Colonic mucosa (tissue), 4 donors: ENCODE measurements around the gene VARS1. TPM values are rescaled to one million over a fixed set of nuclear protein-coding genes. Genes with fewer than 3 reads are reported as not detected.
A peak's percentile ranks its signal among the peaks of the same experiment; 100 is the strongest.

Source experiments
- DNase-seq: peaks from one replicate; pipeline ENCODE4 v3.0.0-alpha.2; 2020
- H3K27ac ChIP-seq: fragments of 200-600 bp; one replicate; pipeline ENCODE4 v1.8.0; 2021
- H3K27me3 ChIP-seq: fragments of 200-600 bp; one replicate; pipeline ENCODE4 v1.8.0; 2021
- H3K36me3 ChIP-seq: fragments of 200-600 bp; one replicate; pipeline ENCODE4 v1.8.0; 2021
- H3K4me1 ChIP-seq: fragments of 200-600 bp; one replicate; pipeline ENCODE4 v1.8.0; 2021; ENCODE audit warnings: mild to moderate bottlenecking
- H3K4me3 ChIP-seq: fragments of 200-600 bp; one replicate; pipeline ENCODE4 v1.8.0; 2021
- H3K9ac ChIP-seq, 2 donors: one replicate each; pipeline ENCODE4 v1.7.0; 2013; ENCODE audit warnings: control low read depth in 2 of 2, low read depth in 2 of 2, low read length in 2 of 2
- H3K9me3 ChIP-seq: fragments of 200-600 bp; one replicate; pipeline ENCODE4 v1.8.0; 2021
- intact Hi-C: fragments of 100-400 bp; cut with DNase I; formaldehyde crosslinking; loops from one replicate; pipeline ENCODE4 v1.14.1; 2022
- total RNA-seq, 2 donors: library from RNA; stranded (reverse); fragmentation: NEBNext Ultra II Directional in 1 of 2; extraction: Animal tissue kit (Norgen Biotek cat#: 25700) in 1 of 2; gene quantifications; one replicate each; pipeline ENCODE4 v1.2.1, GENCODE V29; 2021
- TF ChIP-seq, protein P1 (sequence below): fragments of 200-600 bp; IDR thresholded peaks from one replicate; pipeline ENCODE4 v1.8.0; 2022; ENCODE audit warnings: antibody characterized with exemption, mild to moderate bottlenecking
- donor health status: healthy.
- donor health status: DM: no; HTN: no; CAD: no.
- donor health status: DM: no; HTN: no; CAD: no.

VARS1 gene
- total RNA-seq, 2 donors from 2014 or later: 40.8 to 136 TPM

DNA sequence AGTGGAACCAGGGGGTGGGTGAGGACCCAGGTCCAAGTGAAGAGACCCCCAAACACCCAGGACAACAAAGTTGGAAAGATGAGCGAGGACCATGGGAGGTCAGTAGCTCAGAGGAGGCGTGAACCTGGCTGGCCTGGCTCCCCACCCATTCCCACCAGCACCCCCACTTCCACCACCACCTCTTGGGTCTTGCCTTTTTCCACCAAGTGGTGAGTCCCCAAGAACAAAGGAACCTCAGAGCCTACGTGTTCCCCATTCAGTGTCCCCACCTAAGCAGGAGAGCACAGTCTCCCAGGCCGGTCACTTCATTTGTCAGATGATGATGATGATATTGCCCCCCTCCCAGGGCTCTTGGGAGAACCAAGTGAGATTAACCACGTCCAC lies 17.9 kb downstream of the VARS1 start:
- no peak for DNase-seq
- intact Hi-C loops: no loop called here
- H3K36me3 ChIP-seq: no peaks in the 10 kb centered on the region
- H3K27me3 ChIP-seq: no peaks in the 10 kb centered on the region
- H3K4me3 ChIP-seq: no peak overlapping the region
- H3K9ac ChIP-seq: peak overlapping the region in 1 of 2 donors; percentile 84
- H3K27ac ChIP-seq: peak overlapping the region; percentile 61
- peaks cover 4% of the 10 kb centered on the region for H3K4me1 ChIP-seq
- no peaks in the 10 kb centered on the region for H3K9me3 ChIP-seq
- TF ChIP-seq, protein P1, sequence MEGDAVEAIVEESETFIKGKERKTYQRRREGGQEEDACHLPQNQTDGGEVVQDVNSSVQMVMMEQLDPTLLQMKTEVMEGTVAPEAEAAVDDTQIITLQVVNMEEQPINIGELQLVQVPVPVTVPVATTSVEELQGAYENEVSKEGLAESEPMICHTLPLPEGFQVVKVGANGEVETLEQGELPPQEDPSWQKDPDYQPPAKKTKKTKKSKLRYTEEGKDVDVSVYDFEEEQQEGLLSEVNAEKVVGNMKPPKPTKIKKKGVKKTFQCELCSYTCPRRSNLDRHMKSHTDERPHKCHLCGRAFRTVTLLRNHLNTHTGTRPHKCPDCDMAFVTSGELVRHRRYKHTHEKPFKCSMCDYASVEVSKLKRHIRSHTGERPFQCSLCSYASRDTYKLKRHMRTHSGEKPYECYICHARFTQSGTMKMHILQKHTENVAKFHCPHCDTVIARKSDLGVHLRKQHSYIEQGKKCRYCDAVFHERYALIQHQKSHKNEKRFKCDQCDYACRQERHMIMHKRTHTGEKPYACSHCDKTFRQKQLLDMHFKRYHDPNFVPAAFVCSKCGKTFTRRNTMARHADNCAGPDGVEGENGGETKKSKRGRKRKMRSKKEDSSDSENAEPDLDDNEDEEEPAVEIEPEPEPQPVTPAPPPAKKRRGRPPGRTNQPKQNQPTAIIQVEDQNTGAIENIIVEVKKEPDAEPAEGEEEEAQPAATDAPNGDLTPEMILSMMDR: no peak

DNA sequence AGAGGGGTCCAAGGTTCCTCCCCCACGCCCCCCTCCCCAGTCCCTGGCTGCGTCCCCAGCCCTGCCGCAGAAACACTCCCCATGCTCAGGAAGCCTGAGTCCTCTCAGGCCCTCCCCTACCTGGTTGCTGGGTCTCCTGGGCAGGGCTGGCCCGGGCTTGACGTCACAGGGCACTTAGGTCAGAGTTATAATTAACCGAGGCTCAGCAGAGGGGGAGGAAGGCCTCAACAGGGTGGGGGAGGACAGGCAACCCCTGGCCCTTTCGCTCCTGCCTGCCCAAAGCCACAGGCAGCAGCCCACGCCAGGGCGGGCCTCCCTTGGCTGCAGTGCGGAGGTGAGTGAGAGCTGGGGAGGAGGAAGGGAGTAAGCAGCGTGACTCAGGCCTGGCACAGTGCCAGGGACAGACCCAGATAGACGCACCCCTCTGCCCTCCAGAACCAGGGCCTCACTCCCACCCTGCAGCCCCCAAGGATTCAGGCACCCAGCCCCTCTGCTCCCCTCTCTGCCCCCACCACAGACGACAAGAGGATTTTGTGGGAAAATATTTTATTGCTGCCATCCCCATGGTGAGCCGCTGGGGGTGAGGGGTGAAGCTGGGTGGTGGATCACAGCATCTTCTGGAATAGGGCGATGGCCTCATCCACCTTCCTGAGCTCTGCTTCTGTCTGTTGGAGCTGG lies 18.4 kb downstream of the VARS1 start, which contains the start of gene VWA7:
TSS of gene VWA7 (minus strand) at position 340 of the 678 bp plus-strand sequence. CDS start 549 bp downstream, outside the sequence.
- Histone ChIP-seq H3K36me3 (no peaks in the 10 kb centered on the region), H3K4me1 (peaks cover 4% of the 10 kb centered on the region), H3K27ac (peak within 1 kb of the TSS; percentile 61), H3K27me3 (no peaks in the 10 kb centered on the region), H3K4me3 (no peak within 1 kb of the TSS), H3K9me3 (no peaks in the 10 kb centered on the region), H3K9ac (peak within 1 kb of the TSS; percentile 9 to 84)
- intact Hi-C loops: no loop called here
- peak; percentile 80 for DNase-seq
- TF ChIP-seq, protein P1: no peak

DNA sequence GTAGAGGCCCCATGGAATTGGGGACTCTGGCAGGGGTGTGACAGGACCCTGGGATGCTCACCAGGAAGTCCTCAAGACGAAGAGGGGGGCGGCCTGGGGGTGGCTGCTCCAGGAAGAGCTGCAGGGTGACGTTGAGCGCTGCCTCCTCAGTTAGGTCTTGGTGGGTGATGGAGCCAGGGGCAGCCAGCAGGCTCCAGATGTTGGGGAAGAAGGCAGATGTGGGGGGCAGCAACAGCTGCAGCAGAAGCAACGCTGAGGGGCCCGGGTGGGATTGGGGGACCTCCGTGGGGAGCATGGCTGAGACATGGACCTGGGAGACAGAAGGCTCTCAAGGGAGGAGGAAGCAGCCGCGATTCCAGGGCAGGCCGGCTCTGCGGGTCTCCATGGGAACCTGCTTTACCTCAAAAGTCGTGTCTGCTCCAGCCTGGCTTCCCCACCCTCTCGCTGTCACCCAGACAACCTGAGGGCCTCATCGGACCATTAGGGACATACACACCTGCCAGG lies 19.0 kb downstream of the VARS1 start:
- H3K9ac ChIP-seq: peak overlapping the region; percentile 9 to 84
- intact Hi-C loops: no loop called here
- DNase-seq: peak; percentile 52

DNA sequence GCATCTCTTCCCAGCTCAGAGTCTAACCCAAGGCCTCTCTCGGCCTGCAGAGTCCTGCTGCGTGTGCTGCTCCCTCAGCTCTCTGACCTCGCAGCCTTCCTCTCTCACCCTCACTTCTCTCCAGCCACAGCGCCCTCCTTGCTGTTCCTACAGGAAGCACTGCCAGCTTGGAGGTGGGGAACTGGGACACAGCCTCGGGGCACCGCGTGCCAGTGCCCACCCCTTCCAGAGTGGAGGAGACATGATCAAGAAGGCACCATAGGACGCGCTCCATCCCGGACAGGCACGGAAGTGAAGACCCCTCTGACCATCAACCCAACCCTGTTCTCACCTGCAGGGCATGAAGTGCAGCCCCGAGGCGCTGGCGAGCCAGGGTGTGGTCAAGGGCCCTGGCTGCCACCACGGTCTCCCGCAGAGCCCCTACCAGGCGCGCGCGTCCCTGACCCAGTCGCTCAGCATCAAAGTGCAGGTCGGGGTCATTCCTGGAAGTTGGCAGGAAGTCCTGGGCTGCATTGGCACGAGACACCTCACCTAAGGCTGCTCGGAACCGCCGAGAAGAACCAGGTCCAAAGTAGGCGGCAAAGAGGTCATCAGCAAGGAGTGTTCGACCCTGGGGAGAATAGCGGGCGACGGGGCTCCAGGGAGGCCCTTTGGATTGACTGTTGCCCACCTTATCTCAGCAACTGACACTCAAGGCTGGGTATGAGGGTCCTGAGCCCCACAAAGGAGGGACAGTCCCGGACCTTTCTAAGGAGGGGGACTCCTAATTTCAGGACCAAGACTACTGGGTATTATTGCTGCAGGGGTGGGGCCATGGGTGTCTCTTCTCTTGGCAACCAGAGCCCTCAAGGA lies 19.7 kb downstream of the VARS1 start:
- H3K27ac ChIP-seq: peak overlapping the region; percentile 33
- intact Hi-C loops: no loop called here
- peak overlapping the region in 1 of 2 donors; percentile 84 for H3K9ac ChIP-seq

More for the DNA sequence above, 19.0 kb downstream of the VARS1 start:
- Histone ChIP-seq H3K9me3 (no peaks in the 10 kb centered on the region), H3K27ac (peak overlapping the region; percentile 61), H3K27me3 (no peaks in the 10 kb centered on the region), H3K36me3 (no peaks in the 10 kb centered on the region), H3K4me1 (peaks cover 4% of the 10 kb centered on the region), H3K4me3 (no peak overlapping the region)
- TF ChIP-seq, protein P1: no peak

DNA sequence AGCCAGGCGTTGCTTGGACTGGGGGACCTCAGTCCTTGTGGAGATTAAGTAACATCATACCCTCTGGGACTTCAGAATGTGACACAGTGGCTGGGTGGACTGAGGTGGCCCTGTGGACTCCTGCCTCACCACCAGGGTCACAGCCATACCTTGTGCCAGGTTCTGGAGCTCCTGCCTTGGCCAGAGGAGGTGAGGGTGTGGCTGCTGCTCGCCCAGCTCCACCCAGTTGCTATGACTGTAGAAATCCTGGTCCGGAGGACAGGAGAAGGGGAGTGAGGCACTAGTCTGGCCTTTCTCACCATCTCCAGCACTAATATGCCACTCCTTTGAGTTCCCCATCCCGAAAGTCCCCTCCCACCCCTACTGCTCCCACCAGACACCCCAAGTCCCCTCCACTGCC lies 20.4 kb downstream of the VARS1 start:
- Histone ChIP-seq H3K9ac (peak overlapping the region; percentile 45 to 51), H3K27me3 (no peaks in the 10 kb centered on the region), H3K9me3 (no peaks in the 10 kb centered on the region), H3K4me3 (no peak overlapping the region), H3K4me1 (peaks cover 4% of the 10 kb centered on the region), H3K36me3 (no peaks in the 10 kb centered on the region), H3K27ac (peak overlapping the region; percentile 33)
- peak; percentile 80 for DNase-seq
- TF ChIP-seq, protein P1: no peak
- intact Hi-C loops: no loop called here

More for the DNA sequence above, 19.7 kb downstream of the VARS1 start:
- TF ChIP-seq, protein P1: no peak
- Histone ChIP-seq H3K9me3 (no peaks in the 10 kb centered on the region), H3K36me3 (no peaks in the 10 kb centered on the region), H3K27me3 (no peaks in the 10 kb centered on the region), H3K4me1 (peaks cover 4% of the 10 kb centered on the region), H3K4me3 (no peak overlapping the region)
- DNase-seq: no peak
